Rectal smooth muscle tissue (tissue), 1 donor: ENCODE data around the gene ZBTB7C.

ENCODE experiments used
- H3K27ac ChIP-seq: one replicate; pipeline ENCODE4 v1.7.0; 2013; ENCODE audit warnings: low read depth, low read length, inconsistent platforms
- H3K27me3 ChIP-seq: one replicate; pipeline ENCODE4 v1.7.0; 2013; ENCODE audit warnings: low read length; ENCODE audit not compliant: control insufficient read depth, insufficient read depth
- H3K36me3 ChIP-seq: one replicate; pipeline ENCODE4 v1.7.0; 2013; ENCODE audit warnings: low read length; ENCODE audit not compliant: control insufficient read depth, insufficient read depth
- H3K4me1 ChIP-seq: one replicate; pipeline ENCODE4 v1.7.0; 2013; ENCODE audit warnings: low read length; ENCODE audit not compliant: control insufficient read depth, insufficient read depth
- H3K4me3 ChIP-seq: one replicate; pipeline ENCODE4 v1.7.0; 2013; ENCODE audit warnings: low read length
- H3K9ac ChIP-seq: one replicate; pipeline ENCODE4 v1.7.0; 2013; ENCODE audit warnings: low read length

The ZBTB7C gene

GRCh38 chr18:48408727-48409590, at the start of gene ZBTB7C:
Gene ZBTB7C (minus strand): TSS chr18:48409383.
- no peaks in the 10 kb centered on the region for H3K36me3 ChIP-seq
- H3K4me1 ChIP-seq: peaks cover 5% of the 10 kb centered on the region
- peaks cover 19% of the 10 kb centered on the region for H3K27me3 ChIP-seq
- H3K9ac ChIP-seq: no peak within 1 kb of the TSS
- H3K4me3 ChIP-seq: peak within 1 kb of the TSS; percentile 69
- peak within 1 kb of the TSS; percentile 38 for H3K27ac ChIP-seq

DNA sequence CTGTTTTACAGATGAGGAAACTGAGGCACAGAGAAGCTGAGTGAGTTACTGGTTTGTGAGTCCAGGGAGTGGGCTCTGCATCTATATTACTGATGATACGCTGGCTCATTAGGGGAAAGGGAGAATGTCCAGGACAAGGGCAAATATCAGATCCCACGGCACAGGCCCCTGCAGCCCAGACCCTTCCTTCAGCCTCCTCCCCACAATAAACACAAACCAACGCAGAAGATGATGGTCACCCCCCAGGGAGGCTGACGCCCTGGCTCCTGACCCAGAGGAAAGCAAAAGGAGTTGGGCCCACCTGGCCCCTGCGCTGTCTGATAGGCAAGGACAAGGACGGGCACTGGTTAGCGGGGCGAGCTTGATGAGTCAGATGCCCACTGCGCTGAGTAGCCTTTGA, 47.7 kb upstream of the ZBTB7C start:
- H3K4me1 ChIP-seq: no peaks in the 10 kb centered on the region
- no peaks in the 10 kb centered on the region for H3K27me3 ChIP-seq
- no peak overlapping the region for H3K27ac ChIP-seq
- no peaks in the 10 kb centered on the region for H3K36me3 ChIP-seq
- H3K9ac ChIP-seq: no peak overlapping the region
- H3K4me3 ChIP-seq: no peak overlapping the region

GRCh38 chr18:48455555-48456478, 46.6 kb upstream of the ZBTB7C start:
- H3K36me3 ChIP-seq: no peaks in the 10 kb centered on the region
- H3K9ac ChIP-seq: no peak overlapping the region
- H3K4me1 ChIP-seq: no peaks in the 10 kb centered on the region
- H3K4me3 ChIP-seq: no peak overlapping the region
- no peaks in the 10 kb centered on the region for H3K27me3 ChIP-seq
- no peak overlapping the region for H3K27ac ChIP-seq

GRCh38 chr18:48454261-48454757, 45.1 kb upstream of the ZBTB7C start:
- Histone ChIP-seq H3K27ac (no peak overlapping the region), H3K4me1 (no peaks in the 10 kb centered on the region), H3K4me3 (no peak overlapping the region), H3K27me3 (no peaks in the 10 kb centered on the region), H3K36me3 (no peaks in the 10 kb centered on the region), H3K9ac (no peak overlapping the region)

DNA sequence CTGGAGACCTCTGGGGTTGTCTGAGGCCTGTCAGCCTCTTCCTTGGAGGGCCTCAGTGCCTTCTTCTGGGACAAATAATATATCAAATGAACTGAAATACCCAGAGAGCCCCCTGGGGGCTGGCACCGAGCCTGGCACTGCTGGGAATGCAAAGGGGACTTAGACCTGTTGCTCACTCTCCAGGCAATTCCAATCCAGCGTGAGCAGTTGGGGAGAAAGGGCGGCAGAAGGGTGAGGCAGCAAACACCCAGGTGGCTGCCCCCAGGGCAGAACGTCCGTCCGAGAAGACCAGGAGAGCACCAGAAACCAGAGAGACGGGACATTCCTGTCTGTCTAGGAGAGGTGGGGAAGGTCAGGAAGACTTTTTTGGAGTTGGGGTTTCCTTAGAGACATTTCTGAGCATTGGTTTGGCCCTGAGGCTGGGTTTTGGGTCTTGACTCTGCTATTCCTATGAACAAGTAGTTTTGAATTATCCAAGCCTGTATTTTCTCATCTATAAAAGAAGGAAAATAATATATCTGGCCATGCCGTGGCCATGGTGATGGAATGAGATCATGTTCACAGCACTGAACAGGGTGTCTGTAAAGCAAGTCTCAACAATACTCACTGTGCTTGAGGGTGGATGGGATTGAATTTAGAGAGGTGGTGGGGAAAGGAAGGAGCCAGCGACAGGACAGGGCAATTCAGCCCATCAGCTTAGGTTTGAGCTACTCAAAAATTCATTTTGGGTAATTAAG, 44.3 kb upstream of the ZBTB7C start:
- H3K9ac ChIP-seq: no peak overlapping the region
- no peaks in the 10 kb centered on the region for H3K27me3 ChIP-seq
- no peak overlapping the region for H3K4me3 ChIP-seq
- no peak overlapping the region for H3K27ac ChIP-seq
- H3K36me3 ChIP-seq: no peaks in the 10 kb centered on the region
- H3K4me1 ChIP-seq: no peaks in the 10 kb centered on the region

DNA sequence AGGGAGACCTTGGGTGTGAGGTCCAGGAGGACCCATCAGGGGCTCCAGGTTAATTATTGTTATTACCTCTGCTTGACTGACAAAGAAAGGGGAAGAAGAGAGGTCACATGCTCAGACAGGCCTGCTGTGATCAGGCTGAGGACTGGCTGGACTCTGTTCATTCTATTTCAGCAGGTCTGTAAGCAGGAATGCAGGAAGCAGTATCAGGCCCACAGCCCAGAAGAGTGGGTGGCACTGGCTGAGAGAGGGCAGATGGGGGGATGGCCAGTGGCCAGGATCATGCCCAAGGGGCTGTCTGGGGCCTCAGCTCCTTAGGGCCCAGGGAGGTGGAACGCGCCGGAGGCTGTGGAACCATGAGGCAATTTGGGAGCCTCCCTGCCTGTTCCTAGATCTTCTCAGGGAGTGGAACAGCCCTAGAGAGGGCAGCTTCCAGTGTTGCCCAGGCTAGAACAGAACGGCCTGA, 43.7 kb upstream of the ZBTB7C start:
- no peaks in the 10 kb centered on the region for H3K4me1 ChIP-seq
- no peak overlapping the region for H3K27ac ChIP-seq
- no peaks in the 10 kb centered on the region for H3K27me3 ChIP-seq
- no peak overlapping the region for H3K9ac ChIP-seq
- H3K4me3 ChIP-seq: no peak overlapping the region
- no peaks in the 10 kb centered on the region for H3K36me3 ChIP-seq

- no peaks in the 10 kb centered on the region for H3K4me1 ChIP-seq
- H3K4me3 ChIP-seq: no peak overlapping the region
- H3K36me3 ChIP-seq: no peaks in the 10 kb centered on the region
- no peak overlapping the region for H3K9ac ChIP-seq
- no peak overlapping the region for H3K27ac ChIP-seq
- H3K27me3 ChIP-seq: no peaks in the 10 kb centered on the region
These were observed 41.5 kb upstream of the ZBTB7C start for GRCh38 chr18:48450685-48451084.

DNA sequence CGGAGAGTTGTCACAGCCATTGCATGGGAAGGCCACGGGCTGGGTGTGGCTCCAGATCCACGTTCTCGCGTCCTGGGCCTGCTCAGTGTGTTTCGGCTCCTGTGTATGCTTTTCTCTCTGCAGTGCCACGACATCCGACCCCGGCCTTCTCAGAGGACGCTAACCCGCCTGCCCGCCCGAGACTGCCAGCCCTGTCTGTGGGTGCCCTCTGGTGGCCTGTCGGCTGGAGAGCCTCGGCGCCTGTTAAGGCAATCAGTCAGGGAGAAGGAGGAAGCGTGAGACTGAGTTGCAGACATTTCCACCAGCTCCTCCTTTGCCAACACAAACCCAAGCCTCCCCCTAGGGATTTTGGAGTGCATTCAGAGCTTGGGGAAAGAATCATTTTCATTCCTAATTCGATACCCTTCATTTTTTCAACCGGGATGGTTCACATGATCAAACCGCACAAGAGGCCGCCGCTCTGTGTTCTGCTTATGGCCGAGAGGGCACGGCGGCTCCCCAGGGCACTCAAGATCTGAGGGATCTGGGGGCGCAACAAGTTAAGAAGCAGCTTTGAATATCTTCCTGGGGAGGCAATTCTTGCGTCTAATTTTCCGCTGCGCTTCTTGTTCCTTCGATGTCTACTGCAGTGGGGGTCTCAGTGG, 37.5 kb upstream of the ZBTB7C start:
- Histone ChIP-seq H3K36me3 (no peaks in the 10 kb centered on the region), H3K27me3 (no peaks in the 10 kb centered on the region), H3K4me3 (no peak overlapping the region), H3K4me1 (no peaks in the 10 kb centered on the region), H3K27ac (no peak overlapping the region), H3K9ac (no peak overlapping the region)

DNA sequence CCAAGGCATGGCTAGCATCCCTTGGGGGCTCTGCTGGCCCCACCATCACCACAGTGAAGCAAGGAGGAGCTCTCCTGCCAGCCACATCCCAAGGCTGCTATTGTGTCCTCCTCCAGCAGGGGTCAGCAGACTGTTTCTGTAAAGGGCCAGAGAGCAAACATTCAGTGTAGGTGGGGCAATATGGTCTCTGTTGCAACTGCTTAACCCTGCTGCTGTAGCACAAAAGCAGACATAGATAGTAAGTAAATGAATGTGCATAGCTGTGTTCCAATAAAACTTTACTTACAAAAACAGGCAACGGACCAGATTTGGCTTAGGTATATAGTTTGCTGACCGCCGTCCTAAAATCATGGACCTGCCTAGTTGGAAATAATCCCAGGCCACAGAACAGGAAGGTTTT, 36.4 kb upstream of the ZBTB7C start:
- no peak overlapping the region for H3K4me3 ChIP-seq
- H3K27ac ChIP-seq: no peak overlapping the region
- no peaks in the 10 kb centered on the region for H3K4me1 ChIP-seq
- H3K27me3 ChIP-seq: no peaks in the 10 kb centered on the region
- H3K36me3 ChIP-seq: no peaks in the 10 kb centered on the region
- H3K9ac ChIP-seq: no peak overlapping the region

DNA sequence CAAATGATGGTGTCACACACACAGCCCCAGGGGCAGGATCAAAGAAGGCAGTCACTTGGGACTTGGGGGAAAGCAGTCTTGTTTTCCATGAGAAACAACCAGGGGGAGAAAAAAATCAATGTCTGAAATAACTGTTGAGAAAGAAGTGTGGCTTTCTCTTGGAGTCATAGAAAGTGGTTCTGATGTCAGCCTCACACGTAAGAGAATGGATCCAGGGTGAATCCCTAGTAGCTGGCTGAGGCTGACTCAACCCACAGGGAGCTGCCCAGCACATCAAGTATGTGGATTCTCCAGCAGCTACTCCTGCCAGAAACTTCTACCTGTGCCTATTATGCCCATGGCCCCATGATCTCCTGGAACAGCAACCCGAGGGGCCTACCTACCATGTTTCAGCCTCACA, 33.6 kb upstream of the ZBTB7C start:
- H3K4me1 ChIP-seq: no peaks in the 10 kb centered on the region
- H3K4me3 ChIP-seq: no peak overlapping the region
- H3K27ac ChIP-seq: no peak overlapping the region
- H3K36me3 ChIP-seq: no peaks in the 10 kb centered on the region
- no peaks in the 10 kb centered on the region for H3K27me3 ChIP-seq
- no peak overlapping the region for H3K9ac ChIP-seq

- Histone ChIP-seq H3K9ac (no peak overlapping the region), H3K27me3 (no peaks in the 10 kb centered on the region), H3K4me1 (no peaks in the 10 kb centered on the region), H3K27ac (no peak overlapping the region), H3K36me3 (no peaks in the 10 kb centered on the region), H3K4me3 (no peak overlapping the region)
These were observed 32.3 kb upstream of the ZBTB7C start for GRCh38 chr18:48441405-48441881.
